Left kidney (tissue), 2 donors: ENCODE measurements around the gene SCN7A. TPM values are rescaled to one million over a fixed set of nuclear protein-coding genes. Genes with fewer than 3 reads are reported as not detected.
A peak's percentile ranks its signal among the peaks of the same experiment; 100 is the strongest.
"Not testable (repeated sequence)": the region's sequence is repeated elsewhere in the genome, so short reads cannot be mapped to it uniquely, and the experiment has no call there.

Experiments
- DNase-seq: peaks from one replicate; pipeline ENCODE4 v3.0.0-alpha.2; 2013
- polyA plus RNA-seq: library from polyadenylated mRNA; unstranded; fragments of 120-200 nt; gene quantifications from one replicate; pipeline ENCODE4 v1.2.1, GENCODE V29; 2013; ENCODE audit not compliant: insufficient read length

SCN7A gene
- polyA plus RNA-seq, 1 donor: 18.5 TPM

DNA sequence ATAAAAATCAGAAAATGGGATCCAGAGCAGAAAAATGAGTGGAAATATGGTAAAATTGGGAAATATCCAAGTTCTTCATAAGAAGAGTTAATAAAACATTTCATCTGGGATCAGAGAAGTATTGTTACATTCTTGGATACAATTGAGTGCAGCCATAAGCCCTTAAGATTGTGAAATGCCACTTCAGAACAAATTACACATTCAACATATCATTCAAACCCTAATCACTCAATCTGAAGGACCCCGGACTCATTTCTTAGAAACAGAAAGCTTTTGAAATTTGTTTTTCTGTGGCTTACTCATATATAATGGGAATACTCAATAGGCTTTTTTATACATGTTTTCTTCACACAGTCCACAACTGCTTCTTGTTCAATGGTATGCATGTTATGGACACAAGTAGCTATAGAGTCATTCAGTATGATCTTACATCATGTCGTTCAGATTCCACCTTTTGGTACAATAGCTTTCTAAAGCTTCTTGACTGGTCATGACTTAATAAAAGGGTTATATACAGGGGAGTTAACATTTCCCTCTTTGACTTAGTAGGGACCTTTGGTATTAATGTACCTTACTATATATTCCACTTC is 39.9 kb downstream of the SCN7A start:
- no peak for DNase-seq

DNA sequence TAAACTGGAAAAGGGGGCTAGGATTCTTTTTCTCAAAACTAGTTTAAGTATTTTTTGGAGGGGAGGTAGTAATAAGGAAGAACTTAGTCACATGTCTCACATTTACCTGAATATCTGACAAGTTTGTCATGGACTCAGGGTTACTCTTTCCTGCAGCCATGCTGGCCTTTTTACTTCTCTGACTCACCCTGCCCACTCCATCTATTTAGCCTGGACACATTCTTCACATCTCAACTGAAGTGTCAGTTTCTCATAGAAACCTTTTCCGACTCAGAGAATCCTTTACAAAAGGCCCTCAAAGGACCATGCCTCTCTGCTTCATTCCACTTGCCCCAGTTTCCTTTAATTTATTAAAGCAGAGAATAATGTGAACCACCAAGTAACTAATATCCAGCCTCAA is 42.6 kb downstream of the SCN7A start:
- no peak for DNase-seq

DNA sequence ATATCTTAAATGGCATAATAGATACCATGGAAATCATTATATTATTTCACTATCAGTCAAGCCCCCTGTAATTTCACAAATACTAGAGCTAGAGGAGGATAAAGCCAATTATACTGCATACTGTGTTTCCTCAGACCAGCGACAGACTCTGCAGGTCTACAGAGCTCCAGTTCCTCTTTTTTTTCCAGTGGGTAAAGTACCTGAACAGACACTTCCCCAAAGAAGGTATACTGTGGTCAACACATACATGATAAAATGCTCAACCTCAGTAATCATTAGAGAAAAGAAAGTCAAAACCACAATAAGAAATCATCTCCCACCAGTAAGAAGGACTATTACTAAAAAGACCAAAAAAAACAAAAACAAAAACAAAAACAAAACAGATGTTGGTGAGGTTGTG is 44.6 kb downstream of the SCN7A start:
- no peak for DNase-seq

DNA sequence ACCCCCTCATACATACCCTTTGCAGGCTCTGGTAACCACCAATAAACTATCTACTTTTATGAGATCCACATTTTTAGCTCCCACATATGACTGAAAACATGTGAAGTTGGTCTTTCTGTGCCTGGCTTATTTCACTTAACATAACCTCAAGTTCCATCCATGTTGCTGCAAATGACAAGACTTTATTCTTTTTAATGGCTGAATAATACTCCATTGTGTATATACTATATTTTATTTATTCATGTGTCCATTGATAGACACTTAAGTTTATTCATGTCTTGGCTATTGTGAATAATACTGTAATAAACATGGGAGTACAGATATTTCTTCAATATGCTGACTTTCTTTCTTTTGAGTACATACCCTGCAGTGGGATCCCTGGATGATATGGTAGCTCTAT is 45.9 kb downstream of the SCN7A start:
- no peak for DNase-seq

DNA sequence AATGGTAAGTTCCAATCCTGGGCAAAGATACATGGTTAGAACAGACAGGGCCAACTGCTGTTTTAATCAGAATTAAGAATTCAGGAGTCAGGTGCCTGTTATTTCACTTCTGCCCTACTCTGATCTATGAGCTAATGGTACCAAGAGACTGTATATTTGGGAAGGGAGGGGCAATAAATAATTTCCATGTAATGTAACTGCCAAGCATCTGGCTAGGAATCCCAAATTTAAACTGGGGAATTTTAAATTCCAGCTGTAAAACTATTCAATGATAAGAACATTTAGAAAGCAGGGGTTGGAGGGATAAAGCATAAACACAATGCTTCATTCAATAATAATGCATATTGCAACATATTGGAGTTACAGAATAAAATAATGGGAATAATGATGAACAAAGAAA is 49.7 kb downstream of the SCN7A start:
- no peak for DNase-seq

DNA sequence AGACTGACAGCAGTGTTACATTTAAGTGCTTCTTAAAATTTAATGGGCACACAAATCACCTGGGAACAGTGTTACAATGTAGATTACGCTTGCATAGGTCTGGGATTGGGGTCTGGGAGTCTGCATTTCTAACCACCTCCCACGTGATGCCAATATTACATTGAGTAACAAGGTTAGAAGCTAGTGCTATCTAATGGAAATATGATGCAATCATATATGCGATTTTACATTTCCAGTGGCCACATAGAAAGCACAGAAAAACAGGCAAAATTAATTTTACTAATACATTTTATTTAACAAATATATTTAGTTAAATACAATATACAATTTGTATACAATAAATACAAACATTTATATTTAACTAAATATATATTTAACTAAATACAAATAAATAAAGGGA is 53.7 kb downstream of the SCN7A start:
- DNase-seq: no peak

DNA sequence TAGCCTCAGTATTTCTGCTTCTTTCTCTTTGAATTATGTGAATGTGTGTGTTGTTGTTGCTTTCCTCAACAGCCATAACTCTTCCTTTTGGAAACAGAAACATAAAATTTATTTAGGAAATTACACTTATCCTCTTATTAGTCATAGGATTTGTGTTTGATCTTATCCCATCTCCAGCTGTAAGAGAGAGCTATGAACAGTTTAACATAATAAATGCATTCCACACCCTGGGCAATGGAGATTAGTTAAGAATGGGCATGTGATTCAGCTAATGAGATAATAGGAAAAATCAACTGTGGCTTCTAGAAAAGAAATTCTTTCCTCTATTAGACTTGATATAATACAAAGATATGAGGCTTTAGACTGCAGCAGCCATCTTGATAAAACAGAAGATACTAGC is 55.0 kb downstream of the SCN7A start:
- no peak for DNase-seq

DNA sequence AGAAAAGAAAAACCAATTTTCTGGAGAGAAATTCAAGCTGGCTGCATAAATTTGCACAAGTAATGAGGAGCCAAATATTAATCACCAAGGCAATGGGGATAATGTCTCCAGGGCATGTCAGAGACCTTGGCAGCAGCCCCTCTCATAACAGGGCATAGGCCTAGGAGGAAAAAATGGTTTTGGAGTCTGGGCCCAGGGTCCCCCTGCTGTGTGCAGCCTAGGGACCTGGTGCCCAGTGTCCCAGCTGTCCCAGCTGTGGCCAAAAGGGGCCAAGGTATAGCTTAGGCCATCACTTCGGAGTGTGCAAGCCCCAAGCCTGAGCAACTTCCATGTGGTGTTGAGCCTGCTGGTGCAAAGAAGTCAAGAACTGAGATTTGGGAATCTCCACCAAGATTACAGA is 57.1 kb downstream of the SCN7A start:
- DNase-seq: no peak

DNA sequence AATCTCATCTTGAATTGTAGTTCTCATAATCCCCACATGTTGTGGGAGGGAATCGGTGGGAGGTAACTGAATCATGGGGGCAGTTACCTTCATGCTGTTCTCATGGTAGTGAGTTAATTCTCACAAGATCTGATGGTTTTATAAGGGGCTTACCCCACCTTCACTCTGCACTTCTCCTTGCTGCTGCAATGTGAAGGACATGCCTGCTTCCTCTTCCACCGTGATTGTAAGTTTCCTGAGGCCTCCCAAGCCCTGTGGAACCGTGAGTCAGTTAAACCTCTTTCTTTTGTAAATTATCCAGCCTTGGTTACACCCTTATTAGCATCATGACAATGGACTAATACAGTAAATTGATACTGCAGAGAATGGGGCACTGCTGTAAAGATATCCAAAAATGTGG is 57.9 kb downstream of the SCN7A start:
- no peak for DNase-seq

DNA sequence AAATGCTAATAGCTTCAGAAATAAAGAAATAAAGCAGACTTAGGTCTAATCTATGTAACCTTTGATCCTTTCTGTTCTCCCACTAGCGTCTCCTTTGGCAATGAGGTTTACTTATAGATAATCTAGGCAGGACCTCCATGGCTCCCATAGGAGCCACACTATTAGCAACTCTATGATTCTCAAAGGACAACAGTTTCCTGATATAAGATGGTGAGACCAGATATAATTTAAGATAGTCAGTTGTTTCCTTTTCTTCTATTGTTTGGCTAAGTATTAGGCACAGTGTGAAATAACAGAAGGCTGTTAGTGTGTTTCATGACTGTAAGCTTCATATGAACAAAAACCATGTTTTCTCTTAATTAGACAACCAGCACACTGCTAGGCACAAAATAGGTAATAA is 59.6 kb downstream of the SCN7A start:
- no peak for DNase-seq

DNA sequence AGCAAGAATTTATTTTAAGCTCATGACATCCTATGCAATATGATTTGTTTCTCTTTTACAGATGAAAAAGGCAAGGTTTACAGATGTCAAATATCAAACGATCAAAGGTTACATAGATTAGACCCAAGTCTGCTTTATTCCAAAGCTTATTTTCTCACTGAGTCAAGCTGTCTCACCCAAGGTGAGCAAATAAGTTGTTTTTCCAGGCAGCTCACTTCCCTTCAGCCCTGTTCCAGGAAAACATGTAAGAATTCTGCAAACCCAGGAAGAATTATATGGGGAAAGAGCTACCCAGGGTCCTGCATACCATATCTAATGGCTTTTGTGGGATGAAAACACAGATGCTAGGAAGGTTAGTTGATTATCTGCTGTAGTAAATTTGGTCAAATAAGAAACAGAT is 60.6 kb downstream of the SCN7A start:
- no peak for DNase-seq

DNA sequence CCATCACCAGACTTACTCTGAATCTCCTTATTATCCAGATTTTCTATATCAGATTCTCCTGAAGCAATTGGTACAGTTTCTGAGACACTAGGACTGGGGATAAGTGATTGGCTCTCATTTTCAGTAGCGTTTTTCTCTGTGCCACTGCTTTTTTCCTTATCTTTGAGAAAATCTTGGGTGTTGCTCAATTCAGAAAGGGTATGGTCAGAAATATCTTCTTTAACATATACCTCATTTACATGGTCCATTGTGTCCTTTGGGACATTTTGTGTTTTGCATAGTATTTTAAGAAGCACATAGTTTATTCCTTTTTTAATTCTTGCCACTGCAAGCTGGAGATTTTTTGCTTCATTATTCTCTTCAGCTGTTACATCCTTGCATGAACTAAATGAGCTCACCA is 61.7 kb downstream of the SCN7A start:
- DNase-seq: no peak

DNA sequence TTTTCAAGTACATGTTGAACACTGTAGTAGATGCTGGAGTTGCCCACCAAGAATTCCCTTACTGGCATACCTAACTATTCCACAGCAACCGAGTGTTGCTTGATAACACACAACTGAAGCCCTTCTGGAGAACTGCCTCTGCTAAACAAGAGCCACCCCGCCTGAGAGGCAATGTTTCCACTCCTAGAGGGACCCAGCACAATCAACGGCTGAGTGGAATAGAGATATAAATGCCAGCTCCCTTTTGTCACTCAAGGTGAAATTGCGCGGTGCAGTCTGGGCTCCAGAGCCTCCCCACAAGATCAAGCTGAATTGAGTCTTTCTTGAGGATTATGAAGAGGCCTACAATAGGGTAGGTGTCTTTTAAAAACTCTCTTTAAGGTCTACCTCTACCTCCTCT is 69.2 kb downstream of the SCN7A start:
- DNase-seq: no peak

DNA sequence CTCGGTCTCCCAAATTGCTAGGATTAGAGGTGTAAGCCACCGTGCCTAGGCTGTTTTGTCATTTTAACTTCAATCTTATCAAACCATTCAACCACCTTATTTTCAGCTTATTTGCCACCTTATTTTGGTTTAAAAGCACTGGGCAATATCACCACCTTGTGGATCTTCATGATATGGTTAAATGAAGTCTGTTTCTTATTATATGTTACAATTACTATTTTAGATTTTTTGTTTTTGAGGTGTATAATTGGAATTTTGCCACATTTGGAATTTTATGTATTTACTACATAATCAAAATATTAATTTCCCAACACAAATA is 74.5 kb downstream of the SCN7A start:
- DNase-seq: peak; percentile 29

DNA sequence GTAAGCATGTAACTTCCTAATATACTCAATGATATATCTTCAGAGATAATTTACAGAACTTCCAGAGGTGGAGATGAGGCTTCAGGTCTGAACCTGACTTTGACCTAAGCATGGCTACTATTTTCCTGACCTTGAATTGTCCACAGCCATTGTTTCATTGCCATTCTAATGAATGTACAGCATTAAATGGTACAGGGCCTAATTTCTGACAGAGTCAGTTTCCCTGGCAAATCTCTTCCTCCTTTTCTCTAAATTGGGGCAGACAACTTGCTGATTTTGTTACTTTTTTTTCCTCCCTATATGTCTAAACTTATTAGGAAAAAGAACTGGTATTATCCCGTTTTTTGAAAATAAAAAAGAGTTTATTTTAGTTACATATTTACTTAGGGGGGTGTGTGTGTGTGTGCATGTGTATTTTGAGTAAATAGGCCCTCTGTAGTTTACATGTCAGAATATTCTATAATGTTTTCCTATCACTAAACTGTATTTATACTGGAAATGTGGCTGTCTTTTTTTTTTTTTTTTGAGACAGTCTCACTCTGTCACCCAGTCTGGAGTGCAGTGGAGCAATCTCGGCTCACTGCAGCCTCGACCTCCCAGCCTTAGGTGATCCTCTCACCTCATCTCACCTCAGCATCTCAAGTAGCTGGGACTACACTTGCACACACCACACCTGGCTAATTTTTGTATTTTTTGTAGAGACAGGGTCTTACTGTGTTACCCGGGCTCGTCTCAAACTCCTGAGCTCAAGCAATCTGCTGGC is 75.0 kb downstream of the SCN7A start:
- DNase-seq: no peak

DNA sequence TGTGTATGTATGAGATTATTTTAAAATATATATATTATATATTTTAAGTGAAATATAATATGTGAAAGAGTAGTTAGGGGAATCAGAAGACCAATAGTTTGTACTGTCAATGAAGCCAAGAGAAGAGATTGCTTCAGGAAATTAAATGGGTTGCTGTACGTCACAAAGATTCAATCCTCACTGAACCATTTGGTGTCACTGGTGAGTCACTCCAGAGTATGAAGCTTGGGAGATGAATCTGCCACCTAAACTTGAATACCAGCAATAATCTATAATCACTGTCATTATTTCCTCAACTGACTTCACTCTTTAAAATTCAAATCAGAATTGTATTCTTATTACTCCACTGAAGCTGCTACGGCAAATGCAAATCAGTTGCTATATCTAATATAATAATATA is 76.4 kb downstream of the SCN7A start:
- DNase-seq: no peak

DNA sequence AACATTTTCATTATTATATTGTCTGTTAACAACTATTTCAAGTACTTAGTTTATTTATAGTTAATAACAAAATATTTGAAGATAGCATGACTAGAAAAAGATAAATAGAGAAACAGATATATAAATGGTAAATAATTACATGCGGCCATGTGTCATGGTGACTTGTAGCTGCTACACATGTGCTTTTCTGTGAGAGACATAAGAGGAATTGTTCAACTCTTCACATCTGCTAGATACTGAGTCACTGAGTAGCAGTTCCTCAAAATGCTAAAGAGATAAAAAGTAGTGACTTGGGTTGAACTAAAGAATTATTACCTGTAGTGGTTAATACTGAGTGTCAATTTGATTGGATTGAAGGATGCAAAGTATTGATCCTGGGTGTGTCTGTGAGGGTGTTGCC is 80.8 kb downstream of the SCN7A start:
- no peak for DNase-seq

DNA sequence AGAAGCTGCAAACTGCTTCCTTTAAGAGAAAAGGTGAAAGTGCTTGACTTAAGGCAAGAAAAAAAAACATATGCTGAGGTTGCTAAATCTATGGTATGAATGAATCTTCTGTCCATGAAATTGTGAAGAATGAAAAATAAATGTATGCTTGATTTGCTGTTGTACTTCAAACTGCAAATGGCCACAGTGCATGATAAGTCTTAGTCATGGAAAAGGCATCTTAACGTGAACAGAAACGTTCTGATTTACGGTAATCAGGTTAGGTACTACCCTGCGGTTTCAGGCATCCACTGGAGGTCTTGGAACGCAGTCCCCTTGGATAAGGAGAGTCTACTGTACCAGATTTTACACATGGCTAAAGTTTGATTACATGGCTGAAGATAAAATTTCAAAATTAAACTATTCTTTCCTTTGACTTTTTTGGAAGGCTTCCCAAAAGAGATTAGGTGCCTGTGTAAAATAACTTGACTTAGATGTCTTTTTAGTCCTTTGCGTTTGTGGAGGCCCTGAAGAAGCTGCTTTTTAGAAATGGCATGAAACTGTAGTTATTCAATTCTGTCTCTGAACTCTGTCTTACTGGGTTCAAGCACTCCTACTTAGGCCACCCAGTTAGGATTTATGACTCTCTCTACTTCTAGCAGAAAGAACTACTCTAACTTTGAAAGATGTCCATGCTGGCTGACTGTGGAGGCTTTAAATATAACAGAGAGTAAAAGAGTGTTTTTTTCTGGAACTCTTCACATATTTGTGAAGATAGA is 82.4 kb downstream of the SCN7A start:
- DNase-seq: no peak

DNA sequence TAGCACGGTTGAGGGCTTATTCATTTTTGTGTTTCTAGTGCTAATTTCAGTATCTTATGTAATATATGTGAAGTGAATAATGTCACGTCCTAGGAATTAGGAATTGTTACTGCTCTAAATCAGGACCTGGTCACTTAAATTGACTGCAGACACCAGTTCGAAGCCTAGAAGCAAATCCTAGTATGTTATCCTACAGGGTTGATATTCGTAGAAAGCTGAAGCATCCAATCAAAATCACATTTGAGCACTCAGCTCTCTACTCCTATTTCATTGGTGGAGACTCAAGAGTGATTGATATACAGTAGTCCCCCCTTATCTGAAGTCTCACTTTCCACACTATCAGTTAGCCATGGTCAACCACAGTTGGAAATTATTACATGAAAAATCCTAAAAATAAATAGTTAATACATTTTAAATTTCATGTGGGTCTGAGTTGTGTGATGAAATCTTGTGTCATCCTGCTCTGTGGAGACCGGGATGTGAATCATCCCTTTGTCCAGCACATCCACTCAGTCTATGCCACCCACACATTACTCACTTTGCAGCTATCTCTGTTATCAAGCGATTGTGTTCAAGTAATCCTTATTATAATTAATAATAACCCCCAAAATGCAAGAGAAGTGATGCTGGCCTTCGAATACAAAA is 83.1 kb downstream of the SCN7A start:
- DNase-seq: no peak

DNA sequence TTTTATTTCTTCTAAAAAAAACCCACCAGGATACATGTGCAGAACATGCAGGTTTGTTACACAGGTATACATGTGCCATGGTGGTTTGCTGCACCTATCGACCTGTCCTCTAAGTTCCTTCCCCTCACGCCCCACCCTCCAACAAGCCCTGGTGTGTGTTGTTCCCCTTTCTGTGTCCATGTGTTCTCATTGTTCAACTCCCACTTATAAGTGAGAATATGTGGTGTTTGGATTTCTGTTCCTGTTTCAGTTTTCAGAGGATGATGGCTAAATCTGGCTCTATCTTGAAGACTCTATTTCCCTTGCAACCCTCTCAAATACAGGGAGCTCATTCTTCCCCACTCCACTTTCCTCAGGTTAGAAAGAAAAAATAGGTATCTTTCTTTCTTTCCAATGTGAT is 86.3 kb downstream of the SCN7A start:
- DNase-seq: not testable (repeated sequence)

DNA sequence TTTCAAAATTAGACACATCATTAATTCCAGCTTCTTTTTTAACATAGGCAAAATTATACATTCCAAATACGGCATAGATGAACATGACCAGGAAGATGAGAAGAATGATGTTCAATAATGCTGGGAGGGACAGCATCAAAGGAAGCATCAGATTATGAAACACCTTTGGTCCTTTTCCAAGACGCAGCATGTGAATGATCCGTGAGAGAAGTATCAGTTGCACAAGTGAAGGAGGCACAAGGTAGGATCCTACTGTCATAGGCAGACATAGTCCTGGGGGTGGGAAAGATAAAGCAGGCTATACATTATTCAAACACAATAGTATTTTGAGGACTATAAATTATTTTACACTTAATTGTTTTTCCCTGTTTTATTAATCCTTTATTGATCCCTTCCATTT is 87.7 kb downstream of the SCN7A start:
- no peak for DNase-seq

DNA sequence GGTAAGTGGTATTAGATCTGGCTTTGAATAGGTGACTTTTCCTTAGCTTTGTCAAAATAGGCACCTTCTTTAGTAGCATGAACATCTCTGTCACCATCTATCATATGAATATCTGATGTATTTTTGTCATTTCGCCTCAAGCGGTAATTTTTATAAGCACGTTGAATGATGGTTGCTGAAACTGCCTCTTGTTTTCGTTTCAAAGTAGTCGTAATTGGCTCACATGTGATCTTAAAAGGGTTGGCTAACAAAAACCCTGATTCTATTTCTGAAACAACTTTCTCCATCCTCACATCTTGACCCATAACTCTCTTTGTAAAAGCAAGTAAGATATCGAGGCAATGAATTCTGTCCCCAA is 88.5 kb downstream of the SCN7A start:
- no peak for DNase-seq

DNA sequence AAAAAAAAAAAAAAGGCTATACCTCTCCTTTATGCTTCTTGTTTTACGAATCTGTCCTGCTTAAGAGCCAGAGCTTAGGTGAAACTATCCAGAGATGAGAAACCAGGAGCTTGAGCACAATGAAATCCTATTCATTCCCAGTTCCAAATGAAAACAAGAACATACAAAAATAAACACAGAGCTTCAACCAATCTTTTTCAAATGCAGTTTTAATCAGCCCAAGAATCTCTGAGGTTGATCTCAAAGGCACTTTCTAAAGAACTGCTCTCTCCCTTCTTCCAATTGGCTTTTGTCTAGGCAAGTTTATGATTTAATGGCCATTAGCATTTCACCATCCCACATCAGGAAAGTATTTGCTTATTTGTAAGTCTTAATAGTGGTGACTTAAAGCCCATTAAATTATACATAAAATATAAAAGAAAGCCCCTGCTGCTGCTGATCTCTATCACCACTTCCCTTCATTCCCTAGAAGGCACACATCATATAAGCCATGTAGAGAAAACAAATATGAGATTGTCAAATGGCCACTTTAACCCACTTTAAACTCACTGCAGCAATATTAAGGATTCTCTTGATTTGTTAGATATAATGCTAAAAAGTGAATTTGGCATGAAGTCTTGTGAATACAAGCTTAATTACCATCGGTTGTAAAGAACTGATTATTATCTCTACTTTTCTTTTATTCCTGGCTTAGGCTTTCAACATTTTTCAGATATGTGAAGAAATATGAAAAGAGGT is 89.0 kb downstream of the SCN7A start:
- DNase-seq: no peak
